Neural cell (in vitro differentiated cells): ENCODE data around the gene TCF4. TPM values are rescaled to one million over a fixed set of nuclear protein-coding genes. Genes with fewer than 3 reads are reported as not detected.

ENCODE experiments used
- H2AFZ ChIP-seq: fragments of 200-600, 300-800 bp; sonication (generic), shearing (Covaris generic); 2 replicates; pipeline ENCODE4 v1.6.0; 2014; ENCODE audit warnings: low read depth, mild to moderate bottlenecking, antibody characterized with exemption, low read length, moderate library complexity
- H3F3A ChIP-seq: fragments of 200-600 bp; shearing (Covaris generic); 2 replicates; pipeline ENCODE4 v1.6.1; 2016; ENCODE audit warnings: mild to moderate bottlenecking, moderate library complexity, mixed read lengths, antibody characterized with exemption, low read length; ENCODE audit not compliant: insufficient read depth, poor library complexity, severe bottlenecking
- H3K27ac ChIP-seq: fragments of 200-600, 300-800 bp; sonication (generic), shearing (Covaris generic); 2 replicates; pipeline ENCODE4 v1.5.1; 2014; ENCODE audit warnings: mild to moderate bottlenecking, low read length, moderate library complexity
- H3K27me3 ChIP-seq: fragments of 300-800, 200-600 bp; sonication (generic), shearing (Covaris generic); 2 replicates; pipeline ENCODE4 v1.6.0; 2014; ENCODE audit warnings: mild to moderate bottlenecking, low read depth, low read length, moderate library complexity; ENCODE audit not compliant: insufficient read depth
- H3K36me3 ChIP-seq: fragments of 300-800, 200-600 bp; sonication (generic), shearing (Covaris generic); 2 replicates; pipeline ENCODE4 v1.5.1; 2014; ENCODE audit warnings: mild to moderate bottlenecking, antibody characterized with exemption, low read length, moderate library complexity; ENCODE audit not compliant: insufficient read depth
- H3K4me2 ChIP-seq: fragments of 300-800, 200-600 bp; sonication (generic), shearing (Covaris generic); 2 replicates; pipeline ENCODE4 v1.6.0; 2014; ENCODE audit warnings: mild to moderate bottlenecking, low read length
- H3K4me3 ChIP-seq: fragments of 300-800, 200-600 bp; sonication (generic), shearing (Covaris generic); 2 replicates; pipeline ENCODE4 v1.5.1; 2014; ENCODE audit warnings: mild to moderate bottlenecking, low read length, moderate library complexity
- H3K79me2 ChIP-seq: fragments of 200-600 bp; shearing (Covaris generic); replicated peaks from 2 replicates; pipeline ENCODE4 v1.6.0; 2014; ENCODE audit warnings: mild to moderate bottlenecking, low read length, moderate library complexity; ENCODE audit not compliant: insufficient read depth
- H3K9ac ChIP-seq: fragments of 300-800, 200-600 bp; sonication (generic), shearing (Covaris generic); 2 replicates; pipeline ENCODE4 v1.6.1; 2016; ENCODE audit warnings: mild to moderate bottlenecking, low read length, mixed read lengths
- H3K9me2 ChIP-seq: fragments of 200-600 bp; shearing (Covaris generic); 2 replicates; pipeline ENCODE4 v1.6.1; 2016; ENCODE audit warnings: mild to moderate bottlenecking, low read length, mixed read lengths; ENCODE audit not compliant: insufficient read depth
- H3K9me3 ChIP-seq: fragments of 200-600, 300-800 bp; sonication (generic), shearing (Covaris generic); 2 replicates; pipeline ENCODE4 v1.6.1; 2016; ENCODE audit warnings: mild to moderate bottlenecking, mixed run types, low read length, moderate library complexity, mixed read lengths
- H4K20me1 ChIP-seq: fragments of 200-600 bp; shearing (Covaris generic); 2 replicates; pipeline ENCODE4 v1.6.1; 2016; ENCODE audit warnings: mild to moderate bottlenecking, mixed run types; ENCODE audit not compliant: insufficient read depth
- CTCF ChIP-seq: fragments of 450-650 bp; IDR thresholded peaks from 2 replicates; pipeline ENCODE4 v1.5.1; 2014; ENCODE audit warnings: antibody characterized with exemption, mild to moderate bottlenecking, moderate library complexity; ENCODE audit not compliant: poor library complexity, severe bottlenecking
- EP300 ChIP-seq: fragments of 450-650 bp; conservative IDR thresholded peaks from 2 replicates; pipeline ENCODE4 v1.6.1; 2014; ENCODE audit warnings: antibody characterized with exemption, mild to moderate bottlenecking, moderate library complexity; ENCODE audit not compliant: poor library complexity, severe bottlenecking
- EZH2 ChIP-seq: fragments of 200-600, 300-800 bp; shearing (Covaris generic), sonication (generic); IDR thresholded peaks from 2 replicates; pipeline ENCODE4 v1.6.1; 2014; ENCODE audit warnings: antibody characterized with exemption, low read length, borderline replicate concordance, mild to moderate bottlenecking; ENCODE audit not compliant: insufficient read depth, poor library complexity, severe bottlenecking
- MXI1 ChIP-seq: fragments of 450-650 bp; conservative IDR thresholded peaks from 2 replicates; pipeline ENCODE4 v1.6.1; 2014; ENCODE audit warnings: antibody characterized with exemption, mild to moderate bottlenecking; ENCODE audit not compliant: poor library complexity, severe bottlenecking
- POLR2AphosphoS5 ChIP-seq: IDR thresholded peaks from 2 replicates; pipeline ENCODE4 v1.6.1; 2012
- RAD21 ChIP-seq: fragments of 450-650 bp; conservative IDR thresholded peaks from 2 replicates; pipeline ENCODE4 v1.6.1; 2014; ENCODE audit warnings: antibody characterized with exemption, mild to moderate bottlenecking, moderate library complexity
- SMC3 ChIP-seq: fragments of 450-650 bp; conservative IDR thresholded peaks from 2 replicates; pipeline ENCODE4 v1.6.1; 2014; ENCODE audit warnings: antibody characterized with exemption, mild to moderate bottlenecking, moderate library complexity; ENCODE audit not compliant: poor library complexity
- TAF1 ChIP-seq: IDR thresholded peaks from 2 replicates; pipeline ENCODE4 v1.6.1; 2012; ENCODE audit warnings: low read depth
- polyA plus RNA-seq: library from polyadenylated mRNA; depleted of rRNA; stranded (reverse); fragments of >200 nt; gene quantifications from 2 replicates; pipeline ENCODE4 v1.2.3, GENCODE V29; 2014
- TF ChIP-seq, protein P1 (sequence below): IDR thresholded peaks from 2 replicates; pipeline ENCODE4 v1.6.1; 2012; ENCODE audit warnings: borderline replicate concordance

TCF4 gene
- polyA plus RNA-seq, 1 donor from 2014 or later = 7.0 TPM

DNA sequence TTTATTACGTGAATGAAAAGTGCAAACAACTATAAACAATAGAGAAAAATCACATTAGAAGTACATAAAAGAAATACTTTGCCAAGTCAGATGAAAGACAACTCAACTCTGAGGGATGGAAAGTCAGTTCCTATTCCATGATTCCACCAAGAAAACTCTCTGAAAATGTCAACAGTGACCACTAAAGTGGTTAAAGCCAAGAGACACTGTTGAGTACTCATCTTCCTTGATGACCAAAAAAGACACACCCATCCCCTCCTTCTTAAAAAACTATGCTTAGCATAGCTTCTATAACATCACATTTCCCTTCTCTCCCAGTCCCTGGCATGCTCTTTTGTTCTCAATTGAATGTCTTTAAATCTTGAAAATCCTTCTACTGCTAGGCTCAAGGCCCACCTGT is 160.0 kb downstream of the TCF4 start:
- no peaks in the 10 kb centered on the region for H3K9me2 ChIP-seq
- H3F3A ChIP-seq = no peaks in the 10 kb centered on the region
- H3K27me3 ChIP-seq = no peaks in the 10 kb centered on the region
- H3K9me3 ChIP-seq = no peaks in the 10 kb centered on the region
- no peaks in the 10 kb centered on the region for H3K36me3 ChIP-seq
- H3K27ac ChIP-seq = no peak overlapping the region
- H3K4me2 ChIP-seq = no peak overlapping the region
- H4K20me1 ChIP-seq = no peaks in the 10 kb centered on the region
- H3K4me3 ChIP-seq = no peak overlapping the region
- H3K79me2 ChIP-seq = peaks cover 5% of the 10 kb centered on the region
- no peak overlapping the region for H3K9ac ChIP-seq
- no peak for TF ChIP-seq POLR2AphosphoS5
- no peak for TF ChIP-seq SMC3
- no peak for TF ChIP-seq CTCF
- TF ChIP-seq MXI1 = no peak
- no peak for TF ChIP-seq EP300
- no peak for TF ChIP-seq TAF1
- TF ChIP-seq, protein P1, sequence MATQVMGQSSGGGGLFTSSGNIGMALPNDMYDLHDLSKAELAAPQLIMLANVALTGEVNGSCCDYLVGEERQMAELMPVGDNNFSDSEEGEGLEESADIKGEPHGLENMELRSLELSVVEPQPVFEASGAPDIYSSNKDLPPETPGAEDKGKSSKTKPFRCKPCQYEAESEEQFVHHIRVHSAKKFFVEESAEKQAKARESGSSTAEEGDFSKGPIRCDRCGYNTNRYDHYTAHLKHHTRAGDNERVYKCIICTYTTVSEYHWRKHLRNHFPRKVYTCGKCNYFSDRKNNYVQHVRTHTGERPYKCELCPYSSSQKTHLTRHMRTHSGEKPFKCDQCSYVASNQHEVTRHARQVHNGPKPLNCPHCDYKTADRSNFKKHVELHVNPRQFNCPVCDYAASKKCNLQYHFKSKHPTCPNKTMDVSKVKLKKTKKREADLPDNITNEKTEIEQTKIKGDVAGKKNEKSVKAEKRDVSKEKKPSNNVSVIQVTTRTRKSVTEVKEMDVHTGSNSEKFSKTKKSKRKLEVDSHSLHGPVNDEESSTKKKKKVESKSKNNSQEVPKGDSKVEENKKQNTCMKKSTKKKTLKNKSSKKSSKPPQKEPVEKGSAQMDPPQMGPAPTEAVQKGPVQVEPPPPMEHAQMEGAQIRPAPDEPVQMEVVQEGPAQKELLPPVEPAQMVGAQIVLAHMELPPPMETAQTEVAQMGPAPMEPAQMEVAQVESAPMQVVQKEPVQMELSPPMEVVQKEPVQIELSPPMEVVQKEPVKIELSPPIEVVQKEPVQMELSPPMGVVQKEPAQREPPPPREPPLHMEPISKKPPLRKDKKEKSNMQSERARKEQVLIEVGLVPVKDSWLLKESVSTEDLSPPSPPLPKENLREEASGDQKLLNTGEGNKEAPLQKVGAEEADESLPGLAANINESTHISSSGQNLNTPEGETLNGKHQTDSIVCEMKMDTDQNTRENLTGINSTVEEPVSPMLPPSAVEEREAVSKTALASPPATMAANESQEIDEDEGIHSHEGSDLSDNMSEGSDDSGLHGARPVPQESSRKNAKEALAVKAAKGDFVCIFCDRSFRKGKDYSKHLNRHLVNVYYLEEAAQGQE = no peak
- TF ChIP-seq EZH2 = no peak
- TF ChIP-seq RAD21 = no peak
- no peak overlapping the region for H2AFZ ChIP-seq

DNA sequence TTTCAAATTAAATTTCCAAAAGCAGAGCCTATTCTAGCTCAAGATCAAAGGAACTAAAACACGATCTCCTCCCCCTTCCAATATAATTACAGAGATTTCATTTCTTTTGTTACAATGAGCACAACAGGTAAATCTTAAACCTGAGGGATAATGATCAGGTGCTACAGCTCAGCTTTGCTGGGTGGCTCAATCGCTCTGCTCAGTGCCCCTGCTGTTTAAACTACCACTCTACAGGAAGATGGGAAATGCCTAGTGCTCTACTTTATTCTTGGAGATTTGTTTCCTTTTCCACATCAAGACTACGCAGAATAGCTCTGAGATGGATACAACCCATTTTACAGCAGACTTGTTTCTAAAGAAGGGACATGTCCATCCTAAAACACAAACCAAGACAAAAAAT is 162.3 kb downstream of the TCF4 start:
- no peaks in the 10 kb centered on the region for H3K27me3 ChIP-seq
- H2AFZ ChIP-seq = no peak overlapping the region
- no peaks in the 10 kb centered on the region for H4K20me1 ChIP-seq
- no peak overlapping the region for H3K4me2 ChIP-seq
- H3K79me2 ChIP-seq = peaks cover 17% of the 10 kb centered on the region
- H3K9ac ChIP-seq = no peak overlapping the region
- H3K36me3 ChIP-seq = no peaks in the 10 kb centered on the region
- no peak overlapping the region for H3K27ac ChIP-seq
- no peaks in the 10 kb centered on the region for H3K9me2 ChIP-seq
- H3F3A ChIP-seq = no peaks in the 10 kb centered on the region
- H3K9me3 ChIP-seq = no peaks in the 10 kb centered on the region
- TF ChIP-seq TAF1 (no peak), POLR2AphosphoS5 (no peak), RAD21 (no peak), MXI1 (no peak), EP300 (no peak), CTCF (no peak), SMC3 (no peak)
- TF ChIP-seq, protein P1 = no peak
- no peak overlapping the region for H3K4me3 ChIP-seq
